Cardiac muscle cell (in vitro differentiated cells and primary cell): ENCODE data around the gene PRR23A. TPM values are rescaled to one million over a fixed set of nuclear protein-coding genes. Genes with fewer than 3 reads are reported as not detected.

Source experiments
- DNase-seq, 2 donors: peaks; one replicate each; pipeline versions ENCODE4 v3.0.0 to v3.0.0-alpha.2; 2010 to 2017; ENCODE audit warnings: low read depth in 1 of 2, low spot score in 1 of 2
- H3K27ac ChIP-seq: fragments of 200-600 bp; sonication (generic); 2 replicates; pipeline ENCODE4 v1.5.1; 2016
- H3K27me3 ChIP-seq: fragments of 200-600 bp; sonication (generic); 2 replicates; pipeline ENCODE4 v1.6.0; 2016; ENCODE audit warnings: control low read depth
- H3K36me3 ChIP-seq: fragments of 200-600 bp; sonication (generic); 2 replicates; pipeline ENCODE4 v1.5.1; 2016; ENCODE audit warnings: control low read depth
- H3K4me1 ChIP-seq: fragments of 200-600 bp; sonication (generic); 2 replicates; pipeline ENCODE4 v1.8.1; 2017; ENCODE audit warnings: low read depth, mild to moderate bottlenecking, mixed run types
- H3K4me3 ChIP-seq: fragments of 200-600 bp; sonication (generic); 2 replicates; pipeline ENCODE4 v1.5.1; 2016; ENCODE audit warnings: mild to moderate bottlenecking
- H3K9me3 ChIP-seq: fragments of 200-600 bp; sonication (generic); 2 replicates; pipeline ENCODE4 v1.5.1; 2017; ENCODE audit warnings: low read depth, mild to moderate bottlenecking, control low read depth
- polyA plus RNA-seq: library from polyadenylated mRNA; unstranded; fragments of >200 nt; fragmentation: Nextera tagmentation; extraction: Ambion mirVana; gene quantifications from 2 replicates; pipeline ENCODE4 v1.2.1, GENCODE V29; 2016
- total RNA-seq: library from RNA; depleted of rRNA; stranded (reverse); fragments of >200 nt; gene quantifications from 2 replicates; pipeline ENCODE4 v1.2.3, GENCODE V29; 2016
- TF ChIP-seq, protein P1 (sequence below): IDR thresholded peaks from 2 replicates; pipeline ENCODE4 v1.5.1; 2012; ENCODE audit warnings: low read depth, mild to moderate bottlenecking, low read length

PRR23A gene
- not detected in 2 replicates for total RNA-seq
- not detected in 2 replicates for polyA plus RNA-seq

DNA sequence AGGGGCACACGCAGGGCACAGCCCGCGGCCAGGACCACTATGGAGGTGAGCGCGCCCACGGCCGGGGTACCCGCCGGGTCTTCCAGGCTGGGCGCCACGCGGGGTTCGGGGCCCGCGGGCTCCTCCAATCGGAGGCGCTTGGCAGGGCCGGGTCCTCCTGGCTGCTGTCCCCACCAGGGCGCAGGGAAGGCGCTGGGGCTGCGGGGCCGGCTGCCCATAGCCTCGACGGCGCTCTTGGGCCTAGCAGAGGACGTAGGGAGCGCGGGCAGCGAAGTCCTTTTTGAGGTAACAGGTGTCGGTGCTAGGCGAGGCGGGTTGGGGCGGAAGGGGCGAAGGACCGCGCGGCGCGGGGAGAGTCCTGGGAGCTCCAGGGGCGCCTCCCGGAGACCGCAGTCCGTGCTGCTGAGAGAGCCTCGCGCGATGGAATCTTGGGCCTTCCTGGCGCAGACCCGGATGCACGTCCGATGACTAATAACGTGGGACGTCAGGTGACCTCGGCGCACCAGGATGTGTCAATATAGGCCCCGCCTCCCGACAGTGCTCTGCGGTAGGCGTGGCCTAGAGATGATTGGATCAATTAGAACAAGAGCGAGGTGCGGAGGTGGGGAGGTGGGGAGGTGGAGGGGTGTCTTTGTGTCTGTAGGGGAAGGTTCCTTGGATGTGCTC lies at the start of gene PRR23A:
Gene PRR23A, minus strand, starts transcription at position 218 of the 666 bp plus-strand sequence. Its CDS starts 0 bp downstream, at position 218.
- Histone ChIP-seq H3K9me3 (no peaks in the 10 kb centered on the region), H3K36me3 (no peaks in the 10 kb centered on the region), H3K27me3 (no peaks in the 10 kb centered on the region), H3K4me3 (no peak within 1 kb of the TSS), H3K27ac (no peak within 1 kb of the TSS), H3K4me1 (no peaks in the 10 kb centered on the region)
- TF ChIP-seq, protein P1, sequence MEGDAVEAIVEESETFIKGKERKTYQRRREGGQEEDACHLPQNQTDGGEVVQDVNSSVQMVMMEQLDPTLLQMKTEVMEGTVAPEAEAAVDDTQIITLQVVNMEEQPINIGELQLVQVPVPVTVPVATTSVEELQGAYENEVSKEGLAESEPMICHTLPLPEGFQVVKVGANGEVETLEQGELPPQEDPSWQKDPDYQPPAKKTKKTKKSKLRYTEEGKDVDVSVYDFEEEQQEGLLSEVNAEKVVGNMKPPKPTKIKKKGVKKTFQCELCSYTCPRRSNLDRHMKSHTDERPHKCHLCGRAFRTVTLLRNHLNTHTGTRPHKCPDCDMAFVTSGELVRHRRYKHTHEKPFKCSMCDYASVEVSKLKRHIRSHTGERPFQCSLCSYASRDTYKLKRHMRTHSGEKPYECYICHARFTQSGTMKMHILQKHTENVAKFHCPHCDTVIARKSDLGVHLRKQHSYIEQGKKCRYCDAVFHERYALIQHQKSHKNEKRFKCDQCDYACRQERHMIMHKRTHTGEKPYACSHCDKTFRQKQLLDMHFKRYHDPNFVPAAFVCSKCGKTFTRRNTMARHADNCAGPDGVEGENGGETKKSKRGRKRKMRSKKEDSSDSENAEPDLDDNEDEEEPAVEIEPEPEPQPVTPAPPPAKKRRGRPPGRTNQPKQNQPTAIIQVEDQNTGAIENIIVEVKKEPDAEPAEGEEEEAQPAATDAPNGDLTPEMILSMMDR: no peak
- DNase-seq: no peak

DNA sequence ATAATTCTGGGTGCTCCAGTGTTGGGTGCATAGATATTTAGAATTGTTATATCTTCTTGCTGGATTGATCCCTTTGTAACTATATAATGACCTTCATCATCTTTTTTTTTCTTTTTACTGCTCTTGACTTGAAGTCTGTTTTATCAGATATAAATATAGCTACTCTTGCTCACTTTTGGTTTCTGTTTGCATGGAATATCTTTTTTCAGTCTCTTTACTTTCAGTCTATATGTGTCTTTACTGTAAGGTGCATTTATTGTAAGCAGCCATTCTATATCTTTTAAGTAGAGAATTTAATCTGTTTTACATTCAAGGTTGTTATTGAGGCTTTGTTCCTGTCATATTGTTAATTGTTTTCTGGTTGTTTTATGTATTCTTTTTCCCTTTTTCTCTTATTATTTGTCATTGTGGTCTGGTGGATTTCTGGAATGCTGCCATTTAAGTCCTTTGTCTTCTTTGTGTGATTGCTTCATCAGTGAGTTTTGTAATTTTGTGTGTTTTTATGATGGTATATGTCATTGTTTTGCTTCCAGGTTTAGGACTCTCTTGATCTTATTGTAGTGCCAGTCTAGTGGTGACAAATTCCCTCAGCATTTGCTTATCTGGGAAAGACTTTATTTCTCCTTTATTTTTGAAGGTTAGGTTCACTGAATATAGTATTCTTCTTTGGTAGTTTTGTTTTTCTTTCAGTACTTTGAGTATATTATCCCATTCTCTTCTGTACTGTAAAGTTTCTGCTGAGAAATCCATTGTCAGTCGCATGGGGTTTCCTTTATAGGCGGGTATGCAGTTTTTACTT lies 46.9 kb upstream of the PRR23A start:
- DNase-seq: no peak
- H3K36me3 ChIP-seq: no peaks in the 10 kb centered on the region
- no peaks in the 10 kb centered on the region for H3K27me3 ChIP-seq
- H3K4me3 ChIP-seq: no peak overlapping the region
- no peaks in the 10 kb centered on the region for H3K9me3 ChIP-seq
- no peak overlapping the region for H3K27ac ChIP-seq
- TF ChIP-seq, protein P1: no peak
- no peaks in the 10 kb centered on the region for H3K4me1 ChIP-seq

DNA sequence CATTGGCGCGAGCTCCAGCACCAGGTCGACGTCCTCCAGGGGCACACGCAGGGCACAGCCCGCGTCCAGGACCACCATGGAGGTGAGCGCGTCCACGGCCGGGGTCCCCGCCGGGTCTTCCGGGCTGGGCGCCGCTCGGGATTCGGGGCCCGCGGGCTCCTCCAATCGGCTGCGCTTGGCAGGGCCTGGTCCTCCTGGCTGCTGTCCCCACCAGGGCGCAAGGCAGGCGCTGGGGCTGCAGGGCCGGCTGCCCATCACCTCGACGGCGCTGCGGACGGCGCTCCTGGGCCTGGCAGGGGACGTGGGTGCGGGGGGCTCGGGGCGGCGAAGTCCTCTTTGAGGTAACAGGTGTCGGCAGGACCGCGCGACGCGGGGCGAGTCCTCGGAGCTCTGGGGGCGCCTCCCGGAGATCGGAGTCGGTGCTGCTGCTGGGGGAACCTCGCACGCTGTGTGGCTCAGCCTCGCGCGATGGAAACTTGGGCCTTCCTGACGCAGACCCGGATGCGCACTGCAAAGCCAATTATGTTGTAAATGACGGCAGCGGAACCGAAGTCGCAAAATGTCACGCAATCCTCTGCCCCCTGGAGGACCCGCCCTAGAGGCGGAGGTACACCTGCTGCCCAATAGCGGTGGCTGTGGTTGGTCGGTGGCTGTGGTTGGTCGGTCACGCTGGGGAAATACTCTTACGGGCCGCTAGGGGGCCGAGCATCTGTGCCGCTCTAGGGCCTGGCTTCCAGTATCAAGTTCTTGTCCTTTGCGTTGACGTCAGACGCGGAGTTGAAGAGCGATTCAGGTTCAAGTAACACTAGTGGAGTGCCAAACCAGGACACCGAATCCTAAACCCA lies 38.5 kb upstream of the PRR23A start, which contains the start of gene PRR23C:
Gene PRR23C, minus strand, starts transcription at position 527 of the 845 bp plus-strand sequence. Its CDS starts 272 bp downstream, at position 255.
- TF ChIP-seq, protein P1: no peak
- DNase-seq: no peak
- no peaks in the 10 kb centered on the region for H3K27me3 ChIP-seq
- H3K4me1 ChIP-seq: no peaks in the 10 kb centered on the region
- no peak within 1 kb of the TSS for H3K27ac ChIP-seq
- no peak within 1 kb of the TSS for H3K4me3 ChIP-seq
- no peaks in the 10 kb centered on the region for H3K36me3 ChIP-seq
- no peaks in the 10 kb centered on the region for H3K9me3 ChIP-seq

DNA sequence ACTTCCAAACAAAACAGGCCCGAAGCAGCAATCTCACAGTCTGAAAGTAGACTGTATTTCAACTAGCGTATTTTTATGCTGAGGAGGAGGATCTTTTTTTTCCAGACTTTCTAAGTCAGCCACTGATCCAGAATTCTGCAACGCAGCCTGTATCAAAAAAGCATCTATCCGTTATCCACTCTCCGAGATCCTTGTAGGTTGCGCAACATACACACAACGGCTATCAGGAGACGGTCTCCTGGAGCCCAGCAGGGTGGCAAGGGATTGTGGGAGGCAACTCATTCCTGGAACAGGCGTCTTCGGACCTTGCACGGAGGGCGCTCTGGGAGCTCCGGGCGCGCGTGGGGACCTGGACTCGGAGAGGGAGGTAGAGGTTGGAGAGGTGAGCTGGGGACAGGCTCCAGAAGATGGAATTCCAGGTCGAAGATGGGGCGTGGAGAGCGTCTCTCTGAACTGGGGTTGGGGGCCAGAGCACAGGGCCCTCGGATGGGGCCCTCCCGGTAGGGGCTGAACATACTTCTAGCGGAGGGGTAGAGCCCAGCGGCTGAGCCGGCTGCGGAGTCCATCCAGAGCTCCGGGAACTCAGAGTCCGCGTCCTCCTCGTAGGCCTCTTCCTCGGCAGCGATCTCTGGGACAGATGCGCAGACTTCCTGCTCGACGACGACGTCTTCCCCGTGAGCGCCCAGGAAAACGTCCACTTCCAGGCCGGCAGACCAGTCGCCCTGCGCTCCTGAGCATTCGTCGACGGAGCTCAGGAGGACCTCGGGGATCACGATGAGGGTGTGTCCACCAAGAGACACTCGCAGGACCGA lies 37.7 kb upstream of the PRR23A start:
- Histone ChIP-seq H3K27ac (no peak overlapping the region), H3K27me3 (no peaks in the 10 kb centered on the region), H3K9me3 (no peaks in the 10 kb centered on the region), H3K4me1 (no peaks in the 10 kb centered on the region), H3K36me3 (no peaks in the 10 kb centered on the region), H3K4me3 (no peak overlapping the region)
- TF ChIP-seq, protein P1: no peak
- no peak for DNase-seq
